DOHH2 (cell line): ENCODE data around the gene ISLR2.

ENCODE experiments used
- H3F3A ChIP-seq: fragments of 200-600 bp; sonication (generic), shearing (Covaris generic); 2 replicates; pipeline ENCODE4 v1.6.0; 2016; ENCODE audit warnings: antibody characterized with exemption, mild to moderate bottlenecking; ENCODE audit not compliant: control insufficient read depth, insufficient read depth
- H3K27ac ChIP-seq: fragments of 200-600 bp; sonication (generic); 2 replicates; pipeline ENCODE4 v1.5.1; 2014; ENCODE audit warnings: low read depth, mild to moderate bottlenecking, low read length, moderate library complexity
- H3K27me3 ChIP-seq: fragments of 200-600 bp; sonication (generic); 2 replicates; pipeline ENCODE4 v1.6.1; 2014; ENCODE audit warnings: mild to moderate bottlenecking, low read length, mixed read lengths; ENCODE audit not compliant: control insufficient read depth
- H3K36me3 ChIP-seq: fragments of 200-600 bp; sonication (generic); 2 replicates; pipeline ENCODE4 v1.6.1; 2014; ENCODE audit warnings: mild to moderate bottlenecking, low read length, moderate library complexity, mixed read lengths; ENCODE audit not compliant: control insufficient read depth
- H3K4me1 ChIP-seq: fragments of 200-600 bp; sonication (generic); 2 replicates; pipeline ENCODE4 v1.6.1; 2014; ENCODE audit warnings: mild to moderate bottlenecking, low read length, mixed read lengths; ENCODE audit not compliant: control insufficient read depth
- H3K4me2 ChIP-seq: fragments of 200-600 bp; sonication (generic); 2 replicates; pipeline ENCODE4 v1.6.0; 2014; ENCODE audit warnings: mild to moderate bottlenecking, low read length, moderate library complexity
- H3K4me3 ChIP-seq: fragments of 200-600 bp; sonication (generic); 2 replicates; pipeline ENCODE4 v1.5.1; 2014; ENCODE audit warnings: mild to moderate bottlenecking, low read length, mixed read lengths
- H3K79me2 ChIP-seq: fragments of 200-600 bp; sonication (generic); 2 replicates; pipeline ENCODE4 v1.6.1; 2014; ENCODE audit warnings: mild to moderate bottlenecking, low read length, mixed read lengths; ENCODE audit not compliant: control insufficient read depth
- H3K9me2 ChIP-seq: fragments of 200-600 bp; sonication (generic); replicated peaks from 2 replicates; pipeline ENCODE4 v1.6.1; 2014; ENCODE audit warnings: mild to moderate bottlenecking, low read length, mixed read lengths; ENCODE audit not compliant: control insufficient read depth
- H3K9me3 ChIP-seq: fragments of 200-600 bp; sonication (generic); 2 replicates; pipeline ENCODE4 v1.6.1; 2014; ENCODE audit warnings: antibody characterized with exemption, low read length, mixed read lengths; ENCODE audit not compliant: control insufficient read depth, insufficient read depth
- H4K20me1 ChIP-seq: fragments of 200-600 bp; sonication (generic); 2 replicates; pipeline ENCODE4 v1.6.0; 2014; ENCODE audit warnings: low read depth, mild to moderate bottlenecking, antibody characterized with exemption, low read length, moderate library complexity; ENCODE audit not compliant: control insufficient read depth, insufficient read depth
- EZH2phosphoT487 ChIP-seq: fragments of 200-600 bp; sonication (generic); IDR thresholded peaks from 2 replicates; pipeline ENCODE4 v1.6.1; 2017; ENCODE audit warnings: borderline replicate concordance, mild to moderate bottlenecking, antibody characterized with exemption, low read length, moderate library complexity, mixed read lengths
- TF ChIP-seq, protein P1 (sequence below): fragments of 200-600 bp; sonication (generic); IDR thresholded peaks from one replicate; pipeline ENCODE4 v1.5.1; 2014; ENCODE audit warnings: antibody characterized with exemption, mild to moderate bottlenecking, low read depth, low read length; ENCODE audit not compliant: poor library complexity, severe bottlenecking

ISLR2 gene

DNA sequence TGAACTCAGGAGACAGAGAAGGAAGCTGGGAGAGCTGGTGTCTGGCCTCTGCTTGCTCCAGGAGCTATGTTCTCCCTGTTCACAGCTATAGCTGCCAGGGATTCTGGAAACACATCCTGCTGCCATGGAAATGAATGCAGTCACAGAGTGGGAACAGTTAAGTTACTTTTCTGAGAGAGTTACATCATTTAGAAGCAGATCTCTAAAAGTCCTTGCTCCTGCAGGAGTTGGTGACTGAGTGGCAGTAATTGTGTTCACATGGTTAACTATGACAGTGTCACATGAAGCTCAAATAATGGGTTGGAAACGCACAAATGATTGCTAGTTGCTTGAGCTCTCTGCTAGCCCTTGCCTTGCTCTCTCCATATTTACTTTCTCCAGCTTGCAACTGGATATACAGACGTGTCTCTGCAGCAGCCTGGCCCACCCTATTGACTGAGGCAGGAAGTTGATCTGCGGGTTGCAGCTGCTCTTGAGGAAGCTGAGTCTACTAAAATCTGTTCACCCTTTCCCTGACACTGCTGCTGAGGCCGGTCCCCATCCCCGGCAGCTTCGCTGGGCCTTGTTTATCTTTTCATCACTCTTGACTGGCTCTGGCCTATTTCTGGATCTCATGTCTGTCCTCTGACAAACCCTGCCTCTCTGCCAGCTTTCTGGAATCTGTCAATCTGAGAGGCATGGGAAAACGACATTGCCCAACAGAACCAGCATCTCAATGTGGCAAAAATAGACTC lies 26.5 kb downstream of the ISLR2 start:
- Histone ChIP-seq H3K9me3 (no peaks in the 10 kb centered on the region), H3K36me3 (no peaks in the 10 kb centered on the region), H3F3A (no peaks in the 10 kb centered on the region), H3K9me2 (no peaks in the 10 kb centered on the region), H3K79me2 (no peaks in the 10 kb centered on the region), H3K4me3 (no peak overlapping the region), H4K20me1 (no peaks in the 10 kb centered on the region), H3K27me3 (peaks cover 21% of the 10 kb centered on the region), H3K4me1 (no peaks in the 10 kb centered on the region), H3K27ac (no peak overlapping the region), H3K4me2 (no peak overlapping the region)
- TF ChIP-seq EZH2phosphoT487: no peak
- TF ChIP-seq, protein P1, sequence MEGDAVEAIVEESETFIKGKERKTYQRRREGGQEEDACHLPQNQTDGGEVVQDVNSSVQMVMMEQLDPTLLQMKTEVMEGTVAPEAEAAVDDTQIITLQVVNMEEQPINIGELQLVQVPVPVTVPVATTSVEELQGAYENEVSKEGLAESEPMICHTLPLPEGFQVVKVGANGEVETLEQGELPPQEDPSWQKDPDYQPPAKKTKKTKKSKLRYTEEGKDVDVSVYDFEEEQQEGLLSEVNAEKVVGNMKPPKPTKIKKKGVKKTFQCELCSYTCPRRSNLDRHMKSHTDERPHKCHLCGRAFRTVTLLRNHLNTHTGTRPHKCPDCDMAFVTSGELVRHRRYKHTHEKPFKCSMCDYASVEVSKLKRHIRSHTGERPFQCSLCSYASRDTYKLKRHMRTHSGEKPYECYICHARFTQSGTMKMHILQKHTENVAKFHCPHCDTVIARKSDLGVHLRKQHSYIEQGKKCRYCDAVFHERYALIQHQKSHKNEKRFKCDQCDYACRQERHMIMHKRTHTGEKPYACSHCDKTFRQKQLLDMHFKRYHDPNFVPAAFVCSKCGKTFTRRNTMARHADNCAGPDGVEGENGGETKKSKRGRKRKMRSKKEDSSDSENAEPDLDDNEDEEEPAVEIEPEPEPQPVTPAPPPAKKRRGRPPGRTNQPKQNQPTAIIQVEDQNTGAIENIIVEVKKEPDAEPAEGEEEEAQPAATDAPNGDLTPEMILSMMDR: no peak

DNA sequence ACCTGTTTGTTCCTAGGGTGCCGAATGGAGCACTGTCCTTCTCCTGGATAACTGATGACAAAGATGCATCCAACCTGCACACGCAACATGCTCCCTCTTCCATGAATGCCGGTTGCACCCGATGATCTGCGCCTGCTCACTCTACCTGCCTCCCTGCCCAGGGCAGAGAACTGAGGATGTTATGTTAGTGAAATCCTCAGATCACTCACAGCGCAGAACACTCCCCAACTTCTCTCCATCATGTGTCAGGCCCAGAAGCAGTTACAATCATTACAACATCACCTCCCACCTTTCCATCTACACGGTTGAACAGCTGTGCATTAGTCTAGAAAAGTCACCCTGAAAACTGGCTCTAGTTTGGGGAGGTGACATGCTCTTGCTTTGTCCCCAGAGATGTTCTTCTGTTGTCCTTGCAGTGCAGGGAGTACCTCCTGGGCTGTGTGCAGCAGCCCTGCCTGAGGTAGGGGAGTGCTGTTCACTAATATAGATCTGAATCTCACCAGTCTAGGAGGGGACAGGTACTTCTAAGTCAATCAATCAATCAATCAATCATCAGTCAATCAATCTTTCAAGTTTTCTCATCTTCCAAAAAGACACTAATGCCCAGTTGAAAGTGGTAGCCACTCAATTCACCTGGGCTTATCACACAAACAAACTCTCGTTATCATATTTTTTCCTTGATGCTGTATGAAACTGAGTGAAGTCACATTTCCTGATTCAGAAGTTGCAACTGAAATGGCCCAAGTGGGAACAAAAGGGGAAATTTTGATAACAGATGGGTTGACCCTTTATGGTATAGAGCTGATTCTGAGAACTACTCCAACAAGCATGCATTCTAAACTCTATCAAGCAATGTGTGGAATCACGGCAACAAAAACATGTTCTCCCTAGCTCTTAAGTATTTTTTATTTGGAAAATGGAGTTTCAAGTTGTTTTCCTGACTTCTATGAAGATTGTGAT lies 27.8 kb downstream of the ISLR2 start:
- TF ChIP-seq EZH2phosphoT487: no peak
- TF ChIP-seq, protein P1: no peak
- Histone ChIP-seq H3K27me3 (peaks cover 21% of the 10 kb centered on the region), H3F3A (no peaks in the 10 kb centered on the region), H3K9me2 (no peaks in the 10 kb centered on the region), H3K27ac (no peak overlapping the region), H3K36me3 (no peaks in the 10 kb centered on the region), H4K20me1 (no peaks in the 10 kb centered on the region), H3K4me3 (no peak overlapping the region), H3K4me1 (no peaks in the 10 kb centered on the region), H3K4me2 (no peak overlapping the region), H3K79me2 (no peaks in the 10 kb centered on the region), H3K9me3 (no peaks in the 10 kb centered on the region)

DNA sequence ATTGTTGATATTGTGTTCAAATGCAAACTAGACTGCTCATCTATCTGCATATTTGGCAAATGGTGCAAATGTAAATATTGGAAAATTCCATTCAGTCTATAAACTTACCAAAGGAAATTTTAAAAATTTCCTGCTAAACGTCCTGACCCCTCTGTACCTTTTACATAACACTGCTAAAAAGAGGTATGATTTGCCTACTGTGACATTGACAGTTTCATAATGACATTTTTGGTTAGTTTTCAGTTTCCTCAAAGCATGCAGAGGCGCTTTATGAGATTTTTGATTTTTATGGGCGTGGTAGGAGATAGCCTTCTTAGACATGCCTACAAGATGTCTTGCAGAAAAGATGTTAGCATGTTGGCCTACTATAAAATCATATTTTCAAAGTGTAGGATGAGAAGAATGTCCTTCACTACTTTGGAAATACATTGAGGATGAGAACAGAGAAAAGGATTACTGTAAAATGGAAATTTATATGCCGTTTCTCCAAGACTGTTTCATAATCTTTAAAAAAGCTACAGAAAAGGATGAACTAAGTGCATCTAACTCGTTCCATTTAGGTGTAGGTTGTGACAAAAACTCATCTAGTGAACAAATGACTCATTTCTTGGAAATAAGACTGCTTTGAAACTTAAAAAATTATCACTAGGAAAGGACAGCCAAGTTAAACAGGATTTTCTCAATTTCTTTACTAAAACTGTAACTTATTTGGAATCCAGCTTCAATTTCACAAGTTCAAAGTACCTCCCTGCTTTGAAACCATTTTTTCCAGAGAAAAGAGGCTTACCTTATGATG lies 28.7 kb downstream of the ISLR2 start:
- Histone ChIP-seq H3K4me1 (no peaks in the 10 kb centered on the region), H3K4me3 (no peak overlapping the region), H3F3A (no peaks in the 10 kb centered on the region), H4K20me1 (no peaks in the 10 kb centered on the region), H3K9me3 (no peaks in the 10 kb centered on the region), H3K27me3 (peaks cover 21% of the 10 kb centered on the region), H3K79me2 (no peaks in the 10 kb centered on the region), H3K36me3 (no peaks in the 10 kb centered on the region), H3K4me2 (no peak overlapping the region), H3K27ac (no peak overlapping the region), H3K9me2 (no peaks in the 10 kb centered on the region)
- TF ChIP-seq, protein P1: no peak
- no peak for TF ChIP-seq EZH2phosphoT487
